Suprapubic skin (tissue), 4 donors: ENCODE measurements around the gene BHLHE41. TPM values are rescaled to one million over a fixed set of nuclear protein-coding genes. Genes with fewer than 3 reads are reported as not detected.

Experiments
- DNase-seq, 2 donors: peaks; one replicate each; pipeline ENCODE4 v3.0.0-alpha.2; 2019; ENCODE audit warnings: low spot score in 2 of 2
- H3K27ac ChIP-seq: fragments of 200-600 bp; sonication (generic); one replicate; pipeline ENCODE4 v1.5.1; 2019
- H3K27me3 ChIP-seq: fragments of 200-600 bp; sonication (generic); one replicate; pipeline ENCODE4 v1.5.1; 2019
- H3K36me3 ChIP-seq: fragments of 200-600 bp; sonication (generic); one replicate; pipeline ENCODE4 v1.5.1; 2019
- H3K4me1 ChIP-seq: fragments of 200-600 bp; sonication (generic); one replicate; pipeline ENCODE4 v1.5.1; 2019
- H3K4me3 ChIP-seq: fragments of 200-600 bp; sonication (generic); one replicate; pipeline ENCODE4 v1.5.1; 2019; ENCODE audit warnings: mild to moderate bottlenecking
- H3K9me3 ChIP-seq: fragments of 200-600 bp; sonication (generic); one replicate; pipeline ENCODE4 v1.5.1; 2019
- EP300 ChIP-seq: sonication (generic); formaldehyde crosslinking; IDR thresholded peaks from one replicate; pipeline ENCODE4 v1.6.1; 2017; ENCODE audit warnings: antibody characterized with exemption
- POLR2A ChIP-seq, 2 donors: fragments of 450-650 bp; IDR thresholded peaks; one replicate each; pipeline ENCODE4 v1.6.1; 2017; ENCODE audit warnings: antibody characterized with exemption in 2 of 2, mild to moderate bottlenecking in 2 of 2, moderate library complexity in 2 of 2
- POLR2AphosphoS5 ChIP-seq, 3 donors: sonication (generic); formaldehyde crosslinking; IDR thresholded peaks; one replicate each; pipeline ENCODE4 v1.6.1; 2017; ENCODE audit warnings: antibody characterized with exemption in 3 of 3
- WGBS: methylation state at CpG from one replicate; pipeline ENCODE4 v1.1.5; 2018; 5-methylcytosine and 5-hydroxymethylcytosine counted together
- total RNA-seq, 4 donors: library from RNA; depleted of rRNA; stranded (reverse); fragments of >200 nt; gene quantifications; one replicate each; pipeline ENCODE4 v1.1.0, GENCODE V29; 2016
- TF ChIP-seq, protein P1 (sequence below), 2 donors: fragments of 200-600 bp in 1 of 2; fragments of 450-650 bp in 1 of 2; sonication (generic) in 1 of 2; IDR thresholded peaks; one replicate each; pipeline ENCODE4 v1.5.1; 2016 to 2019; ENCODE audit warnings: antibody characterized with exemption in 2 of 2, mild to moderate bottlenecking in 1 of 2, moderate library complexity in 1 of 2

BHLHE41 gene
- total RNA-seq, 4 donors from 2014 or later = 2.5 to 7.2 (median 5.6) TPM

GRCh38 chr12:26120561-26121274, 4.1 kb downstream of the BHLHE41 start:
- H3K4me1 ChIP-seq = peaks cover 59% of the 10 kb centered on the region
- no peaks in the 10 kb centered on the region for H3K27me3 ChIP-seq
- H3K27ac ChIP-seq = no peak overlapping the region
- H3K36me3 ChIP-seq = no peaks in the 10 kb centered on the region
- WGBS = 80% methylated on average over 4 of the region's 4 CpGs
- TF ChIP-seq POLR2A (IDR thresholded peaks at IDR 0.05) = no peak
- TF ChIP-seq EP300 = no peak
- TF ChIP-seq, protein P1, sequence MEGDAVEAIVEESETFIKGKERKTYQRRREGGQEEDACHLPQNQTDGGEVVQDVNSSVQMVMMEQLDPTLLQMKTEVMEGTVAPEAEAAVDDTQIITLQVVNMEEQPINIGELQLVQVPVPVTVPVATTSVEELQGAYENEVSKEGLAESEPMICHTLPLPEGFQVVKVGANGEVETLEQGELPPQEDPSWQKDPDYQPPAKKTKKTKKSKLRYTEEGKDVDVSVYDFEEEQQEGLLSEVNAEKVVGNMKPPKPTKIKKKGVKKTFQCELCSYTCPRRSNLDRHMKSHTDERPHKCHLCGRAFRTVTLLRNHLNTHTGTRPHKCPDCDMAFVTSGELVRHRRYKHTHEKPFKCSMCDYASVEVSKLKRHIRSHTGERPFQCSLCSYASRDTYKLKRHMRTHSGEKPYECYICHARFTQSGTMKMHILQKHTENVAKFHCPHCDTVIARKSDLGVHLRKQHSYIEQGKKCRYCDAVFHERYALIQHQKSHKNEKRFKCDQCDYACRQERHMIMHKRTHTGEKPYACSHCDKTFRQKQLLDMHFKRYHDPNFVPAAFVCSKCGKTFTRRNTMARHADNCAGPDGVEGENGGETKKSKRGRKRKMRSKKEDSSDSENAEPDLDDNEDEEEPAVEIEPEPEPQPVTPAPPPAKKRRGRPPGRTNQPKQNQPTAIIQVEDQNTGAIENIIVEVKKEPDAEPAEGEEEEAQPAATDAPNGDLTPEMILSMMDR (IDR thresholded peaks at IDR 0.05) = no peak
- TF ChIP-seq POLR2AphosphoS5 (IDR thresholded peaks at IDR 0.05) = no peak
- H3K4me3 ChIP-seq = peak overlapping the region; percentile 75
- no peak for DNase-seq
- H3K9me3 ChIP-seq = no peaks in the 10 kb centered on the region

- Histone ChIP-seq H3K36me3 (no peaks in the 10 kb centered on the region), H3K27ac (no peak overlapping the region), H3K9me3 (no peaks in the 10 kb centered on the region), H3K4me3 (no peak overlapping the region), H3K4me1 (peaks cover 61% of the 10 kb centered on the region), H3K27me3 (no peaks in the 10 kb centered on the region)
- no peak for DNase-seq
- TF ChIP-seq, protein P1 (IDR thresholded peaks at IDR 0.05) = peak; percentile 35
- TF ChIP-seq EP300 = no peak
- 26% methylated on average over 2 of the region's 2 CpGs for WGBS
These were observed 5.3 kb downstream of the BHLHE41 start for GRCh38 chr12:26119391-26119989.

DNA sequence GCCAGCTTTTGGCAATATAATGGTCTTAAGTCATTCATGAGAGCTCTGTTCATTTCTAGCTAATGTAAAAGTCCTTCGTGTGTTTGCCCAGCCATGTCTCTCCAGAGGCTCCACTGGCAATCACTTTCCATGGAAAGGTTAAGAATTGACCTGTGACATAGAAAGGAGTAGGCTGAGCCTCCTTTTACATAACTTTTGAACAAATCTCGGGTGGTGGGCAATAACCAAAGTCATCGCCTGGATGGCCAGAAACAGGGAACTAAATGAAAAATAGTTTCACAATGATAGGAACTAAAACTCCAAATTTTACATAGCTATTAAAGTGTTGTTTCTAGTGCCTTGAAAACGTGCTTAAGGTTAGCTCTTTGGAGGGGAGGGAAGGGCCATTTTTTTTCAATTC, 6.5 kb downstream of the BHLHE41 start:
- Histone ChIP-seq H3K27me3 (no peaks in the 10 kb centered on the region), H3K27ac (no peak overlapping the region), H3K4me3 (no peak overlapping the region), H3K36me3 (no peaks in the 10 kb centered on the region), H3K9me3 (no peaks in the 10 kb centered on the region), H3K4me1 (peaks cover 56% of the 10 kb centered on the region)
- 84% methylated on average over 4 of the region's 4 CpGs for WGBS
- DNase-seq = no peak
- TF ChIP-seq, protein P1 (IDR thresholded peaks at IDR 0.05) = no peak
- TF ChIP-seq POLR2A (IDR thresholded peaks at IDR 0.05) (no peak), EP300 (no peak), POLR2AphosphoS5 (IDR thresholded peaks at IDR 0.05) (no peak)

DNA sequence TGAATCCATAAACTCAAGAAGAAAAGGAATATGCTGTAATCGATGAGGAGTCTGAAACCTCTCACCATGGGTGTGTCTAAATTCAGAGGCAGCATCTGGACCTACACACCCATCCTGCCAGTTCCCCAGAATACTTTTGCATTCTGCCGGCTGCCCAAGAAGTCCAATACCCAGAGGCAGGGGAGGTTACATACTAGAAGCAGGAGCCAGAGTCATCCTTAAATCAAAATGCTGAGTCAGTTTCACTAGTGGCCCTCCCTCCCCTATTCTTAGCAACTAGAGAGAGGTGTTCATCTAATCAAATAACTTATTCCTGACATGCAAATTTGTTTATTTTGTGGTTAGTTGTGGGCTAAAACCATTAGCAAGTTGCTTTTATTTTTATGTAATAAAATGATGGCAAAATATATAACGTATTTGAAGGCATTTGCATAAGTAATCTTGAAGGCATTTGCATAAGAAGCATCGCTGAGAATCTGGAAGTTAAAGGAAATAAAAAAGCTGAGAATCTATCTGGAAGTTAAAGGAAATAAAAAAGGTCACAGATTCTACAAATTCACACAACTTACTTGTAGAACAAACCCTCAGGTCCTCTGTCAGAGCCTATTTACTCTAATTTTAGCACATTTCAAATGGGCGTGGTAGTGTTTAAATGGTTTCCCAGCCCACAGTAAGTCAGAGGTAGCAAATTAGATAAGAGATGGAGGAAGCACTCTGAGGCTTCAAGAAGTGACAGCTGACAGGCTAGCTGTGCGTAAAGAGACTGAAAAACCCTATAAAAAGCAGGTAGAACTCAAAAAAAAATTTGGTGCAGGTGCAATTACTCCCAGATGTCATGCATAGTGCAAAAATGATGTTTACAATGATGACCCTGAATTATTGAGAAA, 7.8 kb downstream of the BHLHE41 start:
- Histone ChIP-seq H3K36me3 (no peaks in the 10 kb centered on the region), H3K27me3 (no peaks in the 10 kb centered on the region), H3K27ac (peak overlapping the region; percentile 83), H3K4me3 (no peak overlapping the region), H3K9me3 (no peaks in the 10 kb centered on the region), H3K4me1 (peaks cover 55% of the 10 kb centered on the region)
- WGBS = 34% methylated on average over 6 of the region's 6 CpGs
- no peak for TF ChIP-seq POLR2AphosphoS5 (IDR thresholded peaks at IDR 0.05)
- TF ChIP-seq POLR2A (IDR thresholded peaks at IDR 0.05) = no peak
- no peak for TF ChIP-seq EP300
- TF ChIP-seq, protein P1 (IDR thresholded peaks at IDR 0.05) = no peak
- DNase-seq = no peak
